HCT116 (cell line): ENCODE data around the gene GNGT1. TPM values are rescaled to one million over a fixed set of nuclear protein-coding genes. Genes with fewer than 3 reads are reported as not detected.

Source experiments
- ATAC-seq: fragments of 200-7000 bp; cut with Tn5 transposase; 2 replicates; pipeline ENCODE4 v1.9.1; 2020; ENCODE audit warnings: mild to moderate bottlenecking, moderate library complexity
- BruUV-seq: library from RNA; stranded (reverse); fragments of 400-500 nt; replicated peaks from 2 replicates; lab custom pipeline; 2021; lab: Mats Ljungman, UMichigan
- CTCF ChIA-PET: fragments of 300-600 bp; sonication (Branson Sonifier 250); formaldehyde crosslinking; loops from one replicate; lab custom pipeline; 2021; ENCODE audit warnings: antibody characterized with exemption; lab: Charles Lee
- POLR2A ChIA-PET: fragments of 300-600, 350-600 bp; sonication (Branson Sonifier 250); formaldehyde crosslinking; loops from one replicate; lab custom pipeline; 2021; ENCODE audit warnings: antibody characterized with exemption; lab: Charles Lee
- RAD21 ChIA-PET, 2 experiments: fragments of 300-600 bp; sonication (Branson Sonifier 250); formaldehyde crosslinking; loops; one replicate each; lab custom pipeline; 2023; ENCODE audit warnings: low total read pairs in 2 of 2; ENCODE audit not compliant: uncharacterized antibody in 2 of 2, unreplicated experiment in 2 of 2, low non-redundant PET in 1 of 2; lab: Charles Lee
- DNase-seq: peaks from one replicate; pipeline ENCODE4 v3.0.0-alpha.2; 2010; ENCODE audit warnings: low read depth, low spot score
- H2AFZ ChIP-seq: fragments of 200-600 bp; shearing (Covaris generic), sonication (generic); 2 replicates; pipeline ENCODE4 v1.6.1; 2017; ENCODE audit warnings: low read depth, mixed run types, mixed read lengths, antibody characterized with exemption, low read length; ENCODE audit not compliant: poor library complexity, severe bottlenecking
- H3K27ac ChIP-seq: 2 replicates; pipeline ENCODE4 v1.5.1; 2012; ENCODE audit warnings: low read depth, low read length
- H3K27me3 ChIP-seq: fragments of 200-600 bp; sonication (generic); 2 replicates; pipeline ENCODE4 v1.6.1; 2016; ENCODE audit warnings: mixed run types, low read length, mixed read lengths; ENCODE audit not compliant: insufficient read depth
- H3K36me3 ChIP-seq, 2 experiments: fragments of 200-500 bp in 1 of 2; fragments of 200-600 bp in 1 of 2; sonication (Bioruptor generic) in 1 of 2; sonication (generic) in 1 of 2; 2 replicates each; pipeline versions ENCODE4 v1.5.1 to v1.6.1; 2014 to 2016; ENCODE audit warnings: low read length in 2 of 2, inconsistent platforms in 1 of 2, mixed read lengths in 1 of 2, mixed run types in 1 of 2; ENCODE audit not compliant: insufficient read depth in 2 of 2, control insufficient read depth in 1 of 2
- H3K4me1 ChIP-seq, 2 experiments: fragments of 200-600 bp in 1 of 2; sonication (generic) in 1 of 2; 2 replicates each; pipeline versions ENCODE4 v1.5.1 to v1.6.1; 2012 to 2017; ENCODE audit warnings: low read length in 2 of 2, inconsistent platforms in 1 of 2, mild to moderate bottlenecking in 1 of 2, mixed read lengths in 1 of 2, mixed run types in 1 of 2, moderate library complexity in 1 of 2; ENCODE audit not compliant: insufficient read depth in 2 of 2, control insufficient read depth in 1 of 2
- H3K4me2 ChIP-seq: fragments of 200-600 bp; sonication (generic); 2 replicates; pipeline ENCODE4 v1.6.1; 2017; ENCODE audit warnings: mixed run types, low read length, mixed read lengths
- H3K4me3 ChIP-seq, 2 experiments: fragments of 200-600 bp in 1 of 2; sonication (generic) in 1 of 2; replicated peaks in 1 of 2; 2 replicates each; pipeline ENCODE4 v1.5.1; 2011 to 2016; ENCODE audit warnings: low read length in 2 of 2, control low read depth in 1 of 2, low read depth in 1 of 2, mild to moderate bottlenecking in 1 of 2, mixed read lengths in 1 of 2, mixed run types in 1 of 2
- H3K79me2 ChIP-seq: fragments of 200-600 bp; sonication (generic); 2 replicates; pipeline ENCODE4 v1.6.1; 2017; ENCODE audit warnings: mild to moderate bottlenecking, mixed run types, low read length, moderate library complexity, mixed read lengths; ENCODE audit not compliant: insufficient read depth
- H3K9ac ChIP-seq: fragments of 200-600 bp; sonication (generic); 2 replicates; pipeline ENCODE4 v1.6.1; 2016; ENCODE audit warnings: low read length, mixed read lengths
- H3K9me2 ChIP-seq: fragments of 200-600 bp; sonication (generic), shearing (Covaris generic); 2 replicates; pipeline ENCODE4 v1.6.1; 2017; ENCODE audit warnings: mixed run types, mild to moderate bottlenecking, moderate library complexity; ENCODE audit not compliant: insufficient read depth
- H3K9me3 ChIP-seq, 2 experiments: fragments of 200-500 bp in 1 of 2; fragments of 200-600 bp in 1 of 2; sonication (Bioruptor generic) in 1 of 2; sonication (generic) in 1 of 2; 2 replicates each; pipeline ENCODE4 v1.6.1; 2014 to 2017; ENCODE audit warnings: low read length in 2 of 2, mixed read lengths in 2 of 2, inconsistent platforms in 1 of 2, low read depth in 1 of 2, mild to moderate bottlenecking in 1 of 2, mixed run types in 1 of 2, moderate library complexity in 1 of 2; ENCODE audit not compliant: control insufficient read depth in 1 of 2, insufficient read depth in 1 of 2
- H4K20me1 ChIP-seq: fragments of 200-600 bp; sonication (generic), shearing (Covaris generic); 2 replicates; pipeline ENCODE4 v1.6.1; 2017; ENCODE audit warnings: mixed run types, mild to moderate bottlenecking, moderate library complexity; ENCODE audit not compliant: insufficient read depth
- ATF3 ChIP-seq: IDR thresholded peaks from 2 replicates; pipeline ENCODE4 v1.6.1; 2012
- CBX3 ChIP-seq: IDR thresholded peaks from 2 replicates; pipeline ENCODE4 v1.6.1; 2012; ENCODE audit warnings: low read depth
- EZH2 ChIP-seq: fragments of 200-600 bp; sonication (generic); IDR thresholded peaks from 2 replicates; pipeline ENCODE4 v1.6.1; 2017; ENCODE audit warnings: antibody characterized with exemption, mixed run types
- MAX ChIP-seq: IDR thresholded peaks from 2 replicates; pipeline ENCODE4 v1.6.1; 2012
- RAD21 ChIP-seq: IDR thresholded peaks from 2 replicates; pipeline ENCODE4 v1.6.1; 2012; ENCODE audit warnings: low read depth, mild to moderate bottlenecking
- REST ChIP-seq: IDR thresholded peaks from 2 replicates; pipeline ENCODE4 v1.6.1; 2012; ENCODE audit warnings: low read depth
- SP1 ChIP-seq: IDR thresholded peaks from 2 replicates; pipeline ENCODE4 v1.6.1; 2012; ENCODE audit warnings: low read depth
- YY1 ChIP-seq: IDR thresholded peaks from 2 replicates; pipeline ENCODE4 v1.6.1; 2011; ENCODE audit warnings: low read length, low read depth, moderate library complexity, mild to moderate bottlenecking; ENCODE audit not compliant: insufficient replicate concordance; ENCODE audit errors: extremely low read depth
- intact Hi-C: fragments of 100-400 bp; cut with micrococcal nuclease; formaldehyde crosslinking; loops from 2 replicates; pipeline ENCODE4 v1.10.0; 2022
- total RNA-seq: library from RNA; stranded (reverse); gene quantifications from one replicate; pipeline ENCODE4 v1.2.1, GENCODE V29; 2021; ENCODE audit not compliant: unreplicated experiment

GNGT1 gene
- total RNA-seq, 1 experiment from 2014 or later = 0.91 TPM

GRCh38 chr7:93877742-93878141, 28.6 kb upstream of the GNGT1 start:
- no peaks in the 10 kb centered on the region for H4K20me1 ChIP-seq
- RAD21 ChIA-PET = no interaction called here
- intact Hi-C loops = loop anchor here (2.0 kb wide), 1 partner anchor 73 kb away; no protein-coding TSS in a partner anchor
- no peaks in the 10 kb centered on the region for H3K79me2 ChIP-seq
- ATAC-seq (no peak), DNase-seq (no peak)
- no peak overlapping the region for H3K27ac ChIP-seq
- H3K9me3 ChIP-seq = 0 out of 4 replicates have a peak, but pooled peaks cover 3% of the 10 kb centered on the region in 2 experiments
- CTCF ChIA-PET = no interaction called here
- H3K27me3 ChIP-seq = no peaks in the 10 kb centered on the region
- H3K36me3 ChIP-seq = no peaks in the 10 kb centered on the region
- TF ChIP-seq EZH2 (no peak), REST (no peak), CBX3 (no peak), SP1 (no peak), MAX (no peak), RAD21 (no peak), YY1 (no peak), ATF3 (no peak)
- no peak overlapping the region for H3K4me3 ChIP-seq
- POLR2A ChIA-PET = no interaction called here
- peaks cover 3% of the 10 kb centered on the region; the same call in 1 of the 2 replicates for H3K9me2 ChIP-seq
- BruUV-seq = no TSS peak
- no peak overlapping the region for H3K9ac ChIP-seq
- H3K4me2 ChIP-seq = no peak overlapping the region
- no peaks in the 10 kb centered on the region for H3K4me1 ChIP-seq
- H2AFZ ChIP-seq = no peak overlapping the region
